PC-3 (cell line): ENCODE measurements around the gene CTNNA2. TPM values are rescaled to one million over a fixed set of nuclear protein-coding genes. Genes with fewer than 3 reads are reported as not detected.

Experiments
- ATAC-seq: fragments of 200-7000 bp; cut with Tn5 transposase; 2 replicates; pipeline ENCODE4 v1.9.1; 2020; ENCODE audit warnings: mild to moderate bottlenecking, moderate library complexity
- BruUV-seq: library from RNA; stranded (reverse); fragments of 400-500 nt; replicated peaks from 2 replicates; lab custom pipeline; 2021; lab: Mats Ljungman, UMichigan
- CTCF ChIA-PET: fragments of 300-600 bp; sonication (Branson Sonifier 250); formaldehyde crosslinking; loops from one replicate; lab custom pipeline; 2022; ENCODE audit warnings: antibody characterized with exemption; lab: Charles Lee
- POLR2A ChIA-PET: fragments of 300-600 bp; sonication (Branson Sonifier 250); formaldehyde crosslinking; loops from one replicate; lab custom pipeline; 2022; ENCODE audit warnings: antibody characterized with exemption; ENCODE audit not compliant: unreplicated experiment; lab: Charles Lee
- DNase-seq: peaks from one replicate; pipeline ENCODE4 v3.0.0-alpha.2; 2015
- H2AFZ ChIP-seq: fragments of 300-600 bp; sonication (generic); 2 replicates; pipeline ENCODE4 v1.6.0; 2016; ENCODE audit warnings: antibody characterized with exemption, low read length
- H3F3A ChIP-seq: fragments of 300-600 bp; sonication (generic); one replicate; pipeline ENCODE4 v1.6.0; 2017; ENCODE audit warnings: antibody characterized with exemption, low read length, control low read depth, mild to moderate bottlenecking; ENCODE audit not compliant: unreplicated experiment
- H3K27ac ChIP-seq: fragments of 300-600 bp; sonication (generic); 2 replicates; pipeline ENCODE4 v1.5.1; 2016; ENCODE audit warnings: mild to moderate bottlenecking, low read length
- H3K27me3 ChIP-seq: fragments of 300-600 bp; sonication (generic); 2 replicates; pipeline ENCODE4 v1.6.1; 2016; ENCODE audit warnings: low read length, mixed read lengths
- H3K36me3 ChIP-seq: fragments of 300-600 bp; sonication (generic); 2 replicates; pipeline ENCODE4 v1.6.1; 2016; ENCODE audit warnings: low read depth, mixed run types, low read length, mixed read lengths
- H3K4me1 ChIP-seq: fragments of 300-600 bp; sonication (generic); 2 replicates; pipeline ENCODE4 v1.5.1; 2016; ENCODE audit warnings: low read length; ENCODE audit not compliant: insufficient read depth
- H3K4me2 ChIP-seq: fragments of 300-600 bp; sonication (generic); 2 replicates; pipeline ENCODE4 v1.6.0; 2016; ENCODE audit warnings: low read length
- H3K4me3 ChIP-seq: fragments of 300-600 bp; sonication (generic); 2 replicates; pipeline ENCODE4 v1.5.1; 2016; ENCODE audit warnings: mild to moderate bottlenecking, low read length, mixed read lengths
- H3K79me2 ChIP-seq: fragments of 300-600 bp; sonication (generic); 2 replicates; pipeline ENCODE4 v1.6.1; 2017; ENCODE audit warnings: low read length, mixed read lengths
- H3K9ac ChIP-seq: fragments of 300-600 bp; sonication (generic); 2 replicates; pipeline ENCODE4 v1.6.0; 2016; ENCODE audit warnings: mild to moderate bottlenecking, low read length
- H3K9me2 ChIP-seq: fragments of 300-600 bp; sonication (generic); replicated peaks from 2 replicates; pipeline ENCODE4 v1.6.1; 2016; ENCODE audit warnings: mixed run types, low read length, mixed read lengths
- H3K9me3 ChIP-seq: fragments of 300-600 bp; sonication (generic); 2 replicates; pipeline ENCODE4 v1.6.1; 2016; ENCODE audit warnings: low read length, mixed read lengths
- H4K20me1 ChIP-seq: fragments of 300-600 bp; sonication (generic); 2 replicates; pipeline ENCODE4 v1.6.1; 2016; ENCODE audit warnings: low read length, mixed read lengths
- EZH2 ChIP-seq: fragments of 300-600 bp; sonication (generic); IDR thresholded peaks from one replicate; pipeline ENCODE4 v1.6.1; 2017; ENCODE audit warnings: antibody characterized with exemption, mild to moderate bottlenecking, low read length; ENCODE audit not compliant: unreplicated experiment
- EZH2phosphoT487 ChIP-seq: fragments of 300-600 bp; sonication (generic); IDR thresholded peaks from 2 replicates; pipeline ENCODE4 v1.6.1; 2018; ENCODE audit warnings: mild to moderate bottlenecking, antibody characterized with exemption, low read length, borderline replicate concordance
- intact Hi-C: fragments of 100-400 bp; cut with micrococcal nuclease; formaldehyde crosslinking; loops from 2 replicates; pipeline ENCODE4 v1.9.0; 2023
- total RNA-seq: library from RNA; depleted of rRNA; stranded (reverse); fragments of >200 nt; gene quantifications from 2 replicates; pipeline ENCODE4 v1.2.3, GENCODE V29; 2014
- TF ChIP-seq, protein P1 (sequence below): fragments of 300-600 bp; sonication (generic); conservative IDR thresholded peaks from 2 replicates; pipeline ENCODE4 v1.5.1; 2017; ENCODE audit warnings: antibody characterized with exemption, low read depth, mild to moderate bottlenecking, low read length

CTNNA2 gene
- total RNA-seq, 1 experiment from 2014 or later, result not detected

GRCh38 chr2:80059447-80059846, 546.6 kb downstream of the CTNNA2 start:
- intact Hi-C loops, result no loop called here
- Histone ChIP-seq H3K9me2 (no peaks in the 10 kb centered on the region), H3K79me2 (no peaks in the 10 kb centered on the region), H3K4me3 (no peak overlapping the region), H3K4me1 (no peaks in the 10 kb centered on the region), H3K27ac (no peak overlapping the region), H4K20me1 (no peaks in the 10 kb centered on the region), H3K9me3 (no peaks in the 10 kb centered on the region), H3K27me3 (no peaks in the 10 kb centered on the region), H3K4me2 (no peak overlapping the region), H3K36me3 (no peaks in the 10 kb centered on the region), H2AFZ (no peak overlapping the region), H3F3A (no peaks in the 10 kb centered on the region), H3K9ac (no peak overlapping the region)
- BruUV-seq, result no TSS peak
- no peak for ATAC-seq
- DNase-seq, result no peak
- CTCF ChIA-PET, result no interaction called here
- TF ChIP-seq EZH2 (no peak), EZH2phosphoT487 (no peak)
- TF ChIP-seq, protein P1, sequence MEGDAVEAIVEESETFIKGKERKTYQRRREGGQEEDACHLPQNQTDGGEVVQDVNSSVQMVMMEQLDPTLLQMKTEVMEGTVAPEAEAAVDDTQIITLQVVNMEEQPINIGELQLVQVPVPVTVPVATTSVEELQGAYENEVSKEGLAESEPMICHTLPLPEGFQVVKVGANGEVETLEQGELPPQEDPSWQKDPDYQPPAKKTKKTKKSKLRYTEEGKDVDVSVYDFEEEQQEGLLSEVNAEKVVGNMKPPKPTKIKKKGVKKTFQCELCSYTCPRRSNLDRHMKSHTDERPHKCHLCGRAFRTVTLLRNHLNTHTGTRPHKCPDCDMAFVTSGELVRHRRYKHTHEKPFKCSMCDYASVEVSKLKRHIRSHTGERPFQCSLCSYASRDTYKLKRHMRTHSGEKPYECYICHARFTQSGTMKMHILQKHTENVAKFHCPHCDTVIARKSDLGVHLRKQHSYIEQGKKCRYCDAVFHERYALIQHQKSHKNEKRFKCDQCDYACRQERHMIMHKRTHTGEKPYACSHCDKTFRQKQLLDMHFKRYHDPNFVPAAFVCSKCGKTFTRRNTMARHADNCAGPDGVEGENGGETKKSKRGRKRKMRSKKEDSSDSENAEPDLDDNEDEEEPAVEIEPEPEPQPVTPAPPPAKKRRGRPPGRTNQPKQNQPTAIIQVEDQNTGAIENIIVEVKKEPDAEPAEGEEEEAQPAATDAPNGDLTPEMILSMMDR, result no peak
- POLR2A ChIA-PET, result no interaction called here

GRCh38 chr2:80061881-80062280, 549.0 kb downstream of the CTNNA2 start:
- no TSS peak for BruUV-seq
- H3K27ac ChIP-seq, result no peak overlapping the region
- H3K79me2 ChIP-seq, result no peaks in the 10 kb centered on the region
- TF ChIP-seq EZH2phosphoT487, result no peak
- TF ChIP-seq EZH2, result no peak
- TF ChIP-seq, protein P1, result no peak
- H3K9me2 ChIP-seq, result no peaks in the 10 kb centered on the region
- no peaks in the 10 kb centered on the region for H3F3A ChIP-seq
- H3K4me1 ChIP-seq, result no peaks in the 10 kb centered on the region
- intact Hi-C loops, result no loop called here
- H3K36me3 ChIP-seq, result no peaks in the 10 kb centered on the region
- H3K4me2 ChIP-seq, result no peak overlapping the region
- POLR2A ChIA-PET, result no interaction called here
- no peak overlapping the region for H2AFZ ChIP-seq
- H3K9me3 ChIP-seq, result no peaks in the 10 kb centered on the region
- CTCF ChIA-PET, result no interaction called here
- DNase-seq, result no peak
- ATAC-seq, result no peak
- no peak overlapping the region for H3K4me3 ChIP-seq
- H4K20me1 ChIP-seq, result no peaks in the 10 kb centered on the region
- H3K9ac ChIP-seq, result no peak overlapping the region
- no peaks in the 10 kb centered on the region for H3K27me3 ChIP-seq

DNA sequence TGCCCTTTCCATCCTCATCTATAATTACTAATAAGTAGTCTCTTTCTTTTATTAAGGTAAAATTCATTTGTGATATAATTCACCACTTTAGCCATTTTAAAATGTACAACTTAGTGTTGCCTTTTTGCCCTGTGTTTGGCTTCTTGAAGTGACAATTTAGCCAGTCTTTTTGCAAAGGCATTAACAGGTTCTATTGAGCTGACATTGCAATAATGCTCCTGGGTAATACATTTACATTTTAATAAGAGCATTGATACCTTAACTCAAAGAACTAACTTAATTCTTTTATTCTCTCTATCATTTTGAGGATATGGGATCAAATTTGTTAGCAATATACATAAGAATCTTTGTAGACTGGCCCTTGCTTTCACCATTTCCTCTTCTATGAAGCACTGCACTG, 549.4 kb downstream of the CTNNA2 start:
- Histone ChIP-seq H2AFZ (no peak overlapping the region), H3K9me2 (no peaks in the 10 kb centered on the region), H3K4me1 (no peaks in the 10 kb centered on the region), H3K27me3 (no peaks in the 10 kb centered on the region), H3K4me2 (no peak overlapping the region), H3K9ac (no peak overlapping the region), H3K27ac (no peak overlapping the region), H3F3A (no peaks in the 10 kb centered on the region), H3K79me2 (no peaks in the 10 kb centered on the region), H4K20me1 (no peaks in the 10 kb centered on the region), H3K9me3 (no peaks in the 10 kb centered on the region), H3K4me3 (no peak overlapping the region), H3K36me3 (no peaks in the 10 kb centered on the region)
- TF ChIP-seq, protein P1, result no peak
- CTCF ChIA-PET, result no interaction called here
- POLR2A ChIA-PET, result no interaction called here
- DNase-seq (no peak), ATAC-seq (no peak)
- BruUV-seq, result no TSS peak
- intact Hi-C loops, result no loop called here
